ENCODE measurements around the gene PGAP2.

- TF ChIP-seq CTCF (IDR thresholded peaks at IDR 0.05) (no peak), POLR2A (IDR thresholded peaks at IDR 0.05) (no peak)
Observed at GRCh38 chr11:3856856-3857553, 48.6 kb downstream of the PGAP2 start.

Measured in lower leg skin (tissue), 3 donors.